ENCODE measurements around the gene BMP8A. TPM values are rescaled to one million over a fixed set of nuclear protein-coding genes. Genes with fewer than 3 reads are reported as not detected.

The BMP8A gene
- total RNA-seq, 1 donor from 2014 or later, result 0.53 TPM

- DNase-seq (ENCODE audit: extremely low read depth, low read depth, low spot score), result no peak
These were observed 75.2 kb downstream of the BMP8A start for GRCh38 chr1:39566441-39567137.

- no peak for DNase-seq (ENCODE audit: extremely low read depth, low read depth, low spot score)
These were observed 75.9 kb downstream of the BMP8A start for GRCh38 chr1:39567302-39567701.

- no peak for DNase-seq (ENCODE audit: extremely low read depth, low read depth, low spot score)
These were observed 76.8 kb downstream of the BMP8A start for GRCh38 chr1:39568208-39568607.

- no peak for DNase-seq (ENCODE audit: extremely low read depth, low read depth, low spot score)
These were observed 77.6 kb downstream of the BMP8A start for GRCh38 chr1:39569034-39569433.

GRCh38 chr1:39570477-39571177 lies 79.2 kb downstream of the BMP8A start:
- no peak for DNase-seq (ENCODE audit: extremely low read depth, low read depth, low spot score)

GRCh38 chr1:39571178-39571483 lies 79.7 kb downstream of the BMP8A start:
- DNase-seq (ENCODE audit: extremely low read depth, low read depth, low spot score), result no peak

- DNase-seq (ENCODE audit: extremely low read depth, low read depth, low spot score), result no peak
These were observed 81.1 kb downstream of the BMP8A start for GRCh38 chr1:39572379-39573096.

- DNase-seq (ENCODE audit: extremely low read depth, low read depth, low spot score), result no peak
These were observed 81.6 kb downstream of the BMP8A start for GRCh38 chr1:39573097-39573465.

- DNase-seq (ENCODE audit: extremely low read depth, low read depth, low spot score), result no peak
These were observed 82.5 kb downstream of the BMP8A start for GRCh38 chr1:39573736-39574624.

- no peak for DNase-seq (ENCODE audit: extremely low read depth, low read depth, low spot score)
These were observed 83.2 kb downstream of the BMP8A start for GRCh38 chr1:39574646-39575045.

Other genes with a start within 250 kb of the BMP8A start
- gene PABPC4, start 85.2 kb downstream of the BMP8A start, total RNA-seq, result 144 and 157 TPM in 2 replicates
- gene HEYL, start 148.0 kb downstream of the BMP8A start, total RNA-seq, result 0.44 and 0.82 TPM in 2 replicates
- not detected in 2 replicates for gene NT5C1A, start 180.5 kb downstream of the BMP8A start, total RNA-seq
- not detected in 2 replicates for gene HPCAL4, start 199.8 kb downstream of the BMP8A start, total RNA-seq
- gene PPIE, start 247.2 kb downstream of the BMP8A start, total RNA-seq, result 33.8 and 35.3 TPM in 2 replicates

Measured in glomerular endothelial cell (primary cell).